GM19023 (cell line): ENCODE results near the gene DSTN.

Experiments
- ATAC-seq: cut with Tn5 transposase; IDR thresholded peaks from one replicate; pipeline ENCODE4 v1.9.1; 2021; ENCODE audit warnings: mild to moderate bottlenecking, moderate library complexity; ENCODE audit not compliant: unreplicated experiment

The DSTN gene

GRCh38 chr20:17545127-17545526 lies 24.7 kb upstream of the DSTN start:
- no peak for ATAC-seq

DNA sequence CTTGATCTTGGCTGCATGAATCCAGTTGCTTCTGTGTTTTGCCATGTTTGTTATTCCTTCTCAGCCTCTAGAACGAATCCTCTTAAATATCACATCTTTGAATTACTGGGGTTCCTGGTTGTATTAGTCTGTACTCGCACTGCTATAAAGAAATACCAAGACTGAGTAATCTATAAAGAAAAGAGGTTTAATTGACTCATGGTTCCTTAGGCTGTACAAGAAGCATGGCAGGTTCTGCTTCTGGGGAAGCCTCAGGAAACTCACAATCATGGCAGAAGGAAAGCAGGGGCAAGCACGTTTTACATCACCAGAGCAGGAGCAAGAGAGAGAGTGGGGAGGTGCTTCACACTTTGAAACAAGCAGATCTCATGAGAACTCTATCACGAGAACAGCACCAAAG lies 20.7 kb upstream of the DSTN start:
- ATAC-seq: no peak

- ATAC-seq: no peak
Measured at GRCh38 chr20:17555106-17555505, 14.8 kb upstream of the DSTN start.

GRCh38 chr20:17556837-17557674 lies 12.8 kb upstream of the DSTN start:
- ATAC-seq: no peak

GRCh38 chr20:17557675-17558006 lies 12.2 kb upstream of the DSTN start:
- no peak for ATAC-seq

- ATAC-seq: no peak
Measured at GRCh38 chr20:17558154-17558940, 11.5 kb upstream of the DSTN start.

DNA sequence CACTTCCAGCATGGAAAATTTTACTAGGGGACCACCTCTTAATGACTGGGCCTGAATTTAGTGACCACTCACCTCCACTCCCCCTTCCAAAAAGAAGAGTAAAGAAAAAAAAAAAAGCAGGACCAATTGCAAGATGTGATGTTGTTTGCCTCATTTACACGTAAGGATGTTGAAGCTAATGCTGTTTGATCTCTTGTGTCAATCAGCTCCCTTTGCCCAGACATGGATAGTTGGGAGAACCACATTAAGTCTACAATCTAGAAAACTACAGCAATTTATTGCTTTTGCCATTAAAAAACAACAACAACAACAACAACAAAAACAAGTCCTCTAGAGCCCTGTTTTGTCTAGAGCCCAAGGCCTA lies 11.0 kb upstream of the DSTN start:
- ATAC-seq: no peak

GRCh38 chr20:17559338-17559737 lies 10.5 kb upstream of the DSTN start:
- ATAC-seq: no peak

GRCh38 chr20:17560344-17561074 lies 9.4 kb upstream of the DSTN start:
- ATAC-seq: no peak

- ATAC-seq: no peak
Measured at GRCh38 chr20:17562804-17563305, 7.0 kb upstream of the DSTN start.

- ATAC-seq: no peak
Measured at GRCh38 chr20:17565169-17565845, 4.6 kb upstream of the DSTN start.

DNA sequence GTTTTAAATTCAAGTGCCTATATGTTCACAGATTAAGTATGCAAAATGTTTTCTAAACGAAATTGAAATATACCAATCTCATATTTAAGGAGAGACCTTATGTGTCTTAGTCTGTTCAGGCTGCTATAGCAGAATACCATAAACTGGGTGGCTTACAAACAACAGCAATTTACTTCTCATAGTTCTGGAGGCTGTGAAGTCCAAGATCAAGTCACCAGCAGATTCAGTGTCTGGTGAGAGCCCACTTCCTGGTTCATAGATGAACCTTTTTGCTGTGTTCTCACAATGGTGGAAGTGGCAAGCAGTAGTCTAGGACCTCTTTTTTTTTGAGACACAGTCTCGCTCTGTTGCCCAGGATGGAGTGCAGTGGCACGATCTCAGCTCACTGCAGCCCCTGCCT lies 3.5 kb upstream of the DSTN start:
- no peak for ATAC-seq

GRCh38 chr20:17568045-17568788 lies 1.7 kb upstream of the DSTN start:
- ATAC-seq: no peak

GRCh38 chr20:17568972-17569521 lies 828 bp upstream of the DSTN start:
- no peak for ATAC-seq

GRCh38 chr20:17570347-17571152 lies 675 bp downstream of the DSTN start:
- ATAC-seq: peak; percentile 40

- ATAC-seq: no peak
Measured at GRCh38 chr20:17571153-17571527, 1.3 kb downstream of the DSTN start.

- ATAC-seq: no peak
Measured at GRCh38 chr20:17572034-17572638, 2.3 kb downstream of the DSTN start.

GRCh38 chr20:17573463-17573862 lies 3.6 kb downstream of the DSTN start:
- ATAC-seq: no peak

DNA sequence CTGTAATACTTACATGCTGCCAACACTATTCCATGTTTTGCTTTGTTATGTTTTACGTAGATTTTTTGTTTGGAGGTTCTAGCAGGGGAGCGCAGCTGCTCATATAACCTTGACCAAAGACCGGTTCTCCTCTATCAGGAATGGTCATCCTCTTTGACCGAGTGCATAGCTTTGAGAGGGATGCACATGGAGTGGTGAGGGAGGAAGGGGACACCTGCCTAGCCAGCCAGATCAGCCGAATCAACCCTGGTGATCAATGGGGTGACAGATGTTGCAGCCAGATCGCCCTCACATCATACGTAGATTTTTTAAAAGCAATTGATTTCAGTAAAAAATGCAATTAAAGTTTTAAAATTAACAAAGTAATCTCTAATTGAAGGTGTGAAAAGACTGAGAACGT lies 6.3 kb downstream of the DSTN start:
- no peak for ATAC-seq
